Lung (tissue), 16 donors: ENCODE results near the gene SP140. TPM values are rescaled to one million over a fixed set of nuclear protein-coding genes. Genes with fewer than 3 reads are reported as not detected.
A peak's percentile ranks its signal among the peaks of the same experiment; 100 is the strongest.

Source experiments
- ATAC-seq: fragments of 200-7000 bp; cut with Tn5 transposase; one replicate; pipeline ENCODE4 v1.9.1; 2020; ENCODE audit warnings: moderate number of reproducible peaks; ENCODE audit not compliant: insufficient read depth, low FRiP score
- DNase-seq, 3 donors: peaks; one replicate each; pipeline ENCODE4 v3.0.0-alpha.2; 2013 to 2017
- H3K27ac ChIP-seq, 2 donors: one replicate each; pipeline ENCODE4 v1.5.1; 2013; ENCODE audit warnings: mild to moderate bottlenecking in 2 of 2, moderate library complexity in 2 of 2, control low read depth in 1 of 2, inconsistent platforms in 1 of 2, low read depth in 1 of 2, low read length in 1 of 2
- H3K27me3 ChIP-seq, 3 donors: one replicate each; pipeline ENCODE4 v1.5.1; 2013; ENCODE audit warnings: low read length in 2 of 3; ENCODE audit not compliant: control insufficient read depth in 3 of 3, insufficient read depth in 3 of 3
- H3K36me3 ChIP-seq, 4 donors: one replicate each; pipeline ENCODE4 v1.5.1; 2013; ENCODE audit warnings: low read length in 4 of 4, mild to moderate bottlenecking in 1 of 4, moderate library complexity in 1 of 4; ENCODE audit not compliant: control insufficient read depth in 4 of 4, insufficient read depth in 4 of 4
- H3K4me1 ChIP-seq, 5 donors: one replicate each; pipeline ENCODE4 v1.5.1; 2013; ENCODE audit warnings: low read length in 5 of 5, mild to moderate bottlenecking in 2 of 5, moderate library complexity in 1 of 5; ENCODE audit not compliant: control insufficient read depth in 5 of 5, insufficient read depth in 5 of 5
- H3K4me3 ChIP-seq: one replicate; pipeline ENCODE4 v1.5.1; 2013; ENCODE audit warnings: mild to moderate bottlenecking, control low read depth, moderate library complexity
- H3K9ac ChIP-seq, 2 donors: one replicate each; pipeline ENCODE4 v1.5.1; 2013; ENCODE audit warnings: low read length in 2 of 2, control low read depth in 1 of 2; ENCODE audit not compliant: insufficient read depth in 1 of 2
- H3K9me3 ChIP-seq, 4 donors: one replicate each; pipeline ENCODE4 v1.5.1; 2013; ENCODE audit warnings: low read length in 3 of 4, mild to moderate bottlenecking in 1 of 4, moderate library complexity in 1 of 4; ENCODE audit not compliant: control insufficient read depth in 4 of 4, insufficient read depth in 3 of 4
- WGBS, 2 donors: extraction: QIAGEN DNeasy Blood & Tissue Kit; methylation state at CpG; one replicate each; pipeline ENCODE4 v1.1.7; 2013; 5-methylcytosine and 5-hydroxymethylcytosine counted together
- long read RNA-seq, 5 donors: transcript quantifications; one replicate each; lab custom pipeline, GENCODE V29; 2026
- polyA plus RNA-seq, 2 donors: library from polyadenylated mRNA; stranded (reverse); fragments of 200-250 nt; gene quantifications; one replicate each; pipeline ENCODE4 v1.2.1, GENCODE V29; 2013
- total RNA-seq, 2 donors: library from RNA; depleted of rRNA in 1 of 2; stranded (reverse); fragments of >200 nt in 1 of 2; gene quantifications; one replicate each; pipeline ENCODE4 v1.2.1, GENCODE V29; 2014 to 2021
- TF ChIP-seq, protein P1 (sequence below): IDR thresholded peaks from 2 replicates; pipeline ENCODE4 v1.5.1; 2012; ENCODE audit warnings: mild to moderate bottlenecking; ENCODE audit errors: control extremely low read depth, extremely low read depth
- donor health status: control.
- donor health status: control.
- donor health status: Bipolar disorder and iron deficiency.
- donor health status: healthy.
- donor health status: DM: yes; HTN: yes; CAD: no.

SP140 gene
- total RNA-seq: 1 to 10 TPM; 5.5 to 6.7 TPM
- polyA plus RNA-seq: 1 to 10 TPM; 2.9 to 6.5 TPM
- long read RNA-seq, donor 1: 0 reads
- long read RNA-seq, donor 2: 0 reads
- long read RNA-seq, donor 3, partial matches to known transcripts: 8 of 8 reads
- long read RNA-seq, donor 3, other reads (novel, unspliced or antisense): 0 of 8 reads
- long read RNA-seq, donor 4: 0 reads
- long read RNA-seq, donor 5: 0 reads

DNA sequence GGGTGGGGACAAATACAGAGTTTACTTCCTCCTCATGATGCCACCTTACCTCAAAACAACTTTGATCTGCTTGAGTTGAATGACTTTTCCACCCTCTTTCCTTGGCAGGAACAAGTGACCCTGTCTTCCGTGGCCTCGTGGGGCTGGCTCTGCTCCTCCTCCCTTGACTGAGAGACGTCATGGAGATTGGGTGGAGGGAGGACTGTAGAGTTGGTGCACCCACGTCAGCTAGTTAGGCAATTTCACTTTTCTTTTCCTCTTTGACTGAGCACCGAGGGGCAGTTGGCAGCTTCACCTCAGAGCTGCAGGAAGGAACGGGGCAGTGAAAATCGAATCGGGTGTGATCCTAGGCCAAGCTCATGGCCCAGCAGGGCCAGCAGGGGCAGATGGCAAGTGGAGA is at the start of gene SP140:
Gene SP140, plus strand, starts transcription at position 251 of the 400 bp plus-strand sequence. Its CDS starts 109 bp downstream, at position 360.
- Histone ChIP-seq H3K9ac (no peak within 1 kb of the TSS), H3K4me1 (peaks cover 0 to 2% (median 0%) of the 10 kb centered on the region in 5 donors), H3K36me3 (no peaks in the 10 kb centered on the region), H3K27me3 (no peaks in the 10 kb centered on the region), H3K4me3 (no peak within 1 kb of the TSS), H3K9me3 (no peaks in the 10 kb centered on the region), H3K27ac (peak within 1 kb of the TSS in 1 of 2 donors; percentile 49)
- TF ChIP-seq, protein P1, sequence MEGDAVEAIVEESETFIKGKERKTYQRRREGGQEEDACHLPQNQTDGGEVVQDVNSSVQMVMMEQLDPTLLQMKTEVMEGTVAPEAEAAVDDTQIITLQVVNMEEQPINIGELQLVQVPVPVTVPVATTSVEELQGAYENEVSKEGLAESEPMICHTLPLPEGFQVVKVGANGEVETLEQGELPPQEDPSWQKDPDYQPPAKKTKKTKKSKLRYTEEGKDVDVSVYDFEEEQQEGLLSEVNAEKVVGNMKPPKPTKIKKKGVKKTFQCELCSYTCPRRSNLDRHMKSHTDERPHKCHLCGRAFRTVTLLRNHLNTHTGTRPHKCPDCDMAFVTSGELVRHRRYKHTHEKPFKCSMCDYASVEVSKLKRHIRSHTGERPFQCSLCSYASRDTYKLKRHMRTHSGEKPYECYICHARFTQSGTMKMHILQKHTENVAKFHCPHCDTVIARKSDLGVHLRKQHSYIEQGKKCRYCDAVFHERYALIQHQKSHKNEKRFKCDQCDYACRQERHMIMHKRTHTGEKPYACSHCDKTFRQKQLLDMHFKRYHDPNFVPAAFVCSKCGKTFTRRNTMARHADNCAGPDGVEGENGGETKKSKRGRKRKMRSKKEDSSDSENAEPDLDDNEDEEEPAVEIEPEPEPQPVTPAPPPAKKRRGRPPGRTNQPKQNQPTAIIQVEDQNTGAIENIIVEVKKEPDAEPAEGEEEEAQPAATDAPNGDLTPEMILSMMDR: no peak
- ATAC-seq: peak; percentile 47
- WGBS, 2 donors: 34 to 61% methylated on average over 8 of the region's 8 CpGs
- DNase-seq: no peak

- DNase-seq (no peak), ATAC-seq (no peak)
- no peaks in the 10 kb centered on the region for H3K27me3 ChIP-seq
- H3K36me3 ChIP-seq: peaks cover 10 to 49% (median 21%) of the 10 kb centered on the region in 4 donors
- no peak overlapping the region for H3K9ac ChIP-seq
- no peaks in the 10 kb centered on the region for H3K9me3 ChIP-seq
- TF ChIP-seq, protein P1: no peak
- 78 to 82% methylated on average over 3 of the region's 3 CpGs for WGBS, 2 donors
- no peak overlapping the region for H3K4me3 ChIP-seq
- no peaks in the 10 kb centered on the region for H3K4me1 ChIP-seq
- no peak overlapping the region for H3K27ac ChIP-seq
Observed at GRCh38 chr2:230176996-230177395, 48.5 kb upstream of the SP140 start.

DNA sequence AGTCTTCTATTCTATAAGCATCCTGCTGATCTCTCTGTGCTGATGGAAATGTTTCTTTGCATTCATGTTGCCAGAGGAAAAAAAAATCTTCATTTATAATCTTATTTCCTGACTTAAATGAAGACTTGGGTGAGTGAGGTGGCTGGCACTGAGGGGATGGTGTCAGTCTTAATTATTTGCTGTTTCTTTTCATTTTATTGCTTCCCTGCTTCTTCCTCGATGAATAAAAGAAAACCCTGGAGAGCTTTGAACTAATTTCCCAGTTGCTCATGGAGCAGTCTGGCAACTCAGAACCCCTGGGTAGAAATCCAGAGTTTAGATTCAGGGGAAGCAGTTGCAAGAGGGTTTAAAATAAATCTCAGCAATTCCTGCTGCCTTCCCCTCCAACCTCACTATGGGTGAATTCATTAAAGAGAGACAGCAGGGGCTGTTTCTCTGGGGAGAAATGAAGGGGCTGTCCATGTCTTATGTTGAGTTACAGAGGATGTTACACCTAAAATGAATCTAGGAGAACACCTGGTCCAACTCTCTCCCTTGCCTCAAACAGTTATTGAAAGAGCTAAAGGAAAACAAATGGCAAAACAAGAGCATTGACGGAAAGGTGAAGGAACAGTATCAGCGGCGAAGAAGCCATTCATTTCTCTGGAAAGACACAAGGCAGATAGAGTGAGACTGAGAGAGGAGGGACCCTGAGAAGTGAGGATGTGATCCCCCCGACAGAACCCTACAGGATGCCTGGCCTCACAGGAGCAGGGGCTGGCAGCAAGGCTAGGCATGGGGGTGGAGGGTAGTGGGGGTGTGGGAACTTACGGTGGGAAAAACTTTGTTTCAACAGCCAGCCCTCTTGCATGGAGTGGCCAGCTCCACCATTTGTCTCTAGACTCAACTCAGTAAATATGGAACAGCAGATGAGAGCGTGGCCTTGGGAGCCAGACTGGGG is 46.7 kb upstream of the SP140 start:
- no peak for DNase-seq
- WGBS, 2 donors: 84 to 93% methylated on average over 7 of the region's 7 CpGs
- no peak for ATAC-seq
- H3K9ac ChIP-seq: no peak overlapping the region
- no peaks in the 10 kb centered on the region for H3K9me3 ChIP-seq
- H3K27me3 ChIP-seq: no peaks in the 10 kb centered on the region
- H3K4me1 ChIP-seq: no peaks in the 10 kb centered on the region
- peaks cover 14 to 43% (median 27%) of the 10 kb centered on the region in 4 donors for H3K36me3 ChIP-seq
- H3K4me3 ChIP-seq: no peak overlapping the region
- H3K27ac ChIP-seq: no peak overlapping the region
- TF ChIP-seq, protein P1: no peak
